ENCODE data around the gene COL18A1. TPM values are rescaled to one million over a fixed set of nuclear protein-coding genes. Genes with fewer than 3 reads are reported as not detected.

The COL18A1 gene
- total RNA-seq, 2 donors from 2014 or later, result 56.2 to 229 TPM

- no peak for DNase-seq (ENCODE audit: low spot score)
- Histone ChIP-seq H3K4me3 (no peak overlapping the region), H3K27me3 (replicated peaks; ENCODE audit: insufficient read depth) (no peaks in the 10 kb centered on the region), H3K27ac (no peak overlapping the region), H3K9me3 (no peaks in the 10 kb centered on the region), H3K4me1 (replicated peaks) (no peaks in the 10 kb centered on the region), H3K36me3 (no peaks in the 10 kb centered on the region)
- WGBS, result 80% methylated on average over 7 of the region's 7 CpGs
- TF ChIP-seq POLR2AphosphoS5 (IDR thresholded peaks at IDR 0.05) (no peak), POLR2A (IDR thresholded peaks at IDR 0.05) (no peak)
- TF ChIP-seq, protein P1, sequence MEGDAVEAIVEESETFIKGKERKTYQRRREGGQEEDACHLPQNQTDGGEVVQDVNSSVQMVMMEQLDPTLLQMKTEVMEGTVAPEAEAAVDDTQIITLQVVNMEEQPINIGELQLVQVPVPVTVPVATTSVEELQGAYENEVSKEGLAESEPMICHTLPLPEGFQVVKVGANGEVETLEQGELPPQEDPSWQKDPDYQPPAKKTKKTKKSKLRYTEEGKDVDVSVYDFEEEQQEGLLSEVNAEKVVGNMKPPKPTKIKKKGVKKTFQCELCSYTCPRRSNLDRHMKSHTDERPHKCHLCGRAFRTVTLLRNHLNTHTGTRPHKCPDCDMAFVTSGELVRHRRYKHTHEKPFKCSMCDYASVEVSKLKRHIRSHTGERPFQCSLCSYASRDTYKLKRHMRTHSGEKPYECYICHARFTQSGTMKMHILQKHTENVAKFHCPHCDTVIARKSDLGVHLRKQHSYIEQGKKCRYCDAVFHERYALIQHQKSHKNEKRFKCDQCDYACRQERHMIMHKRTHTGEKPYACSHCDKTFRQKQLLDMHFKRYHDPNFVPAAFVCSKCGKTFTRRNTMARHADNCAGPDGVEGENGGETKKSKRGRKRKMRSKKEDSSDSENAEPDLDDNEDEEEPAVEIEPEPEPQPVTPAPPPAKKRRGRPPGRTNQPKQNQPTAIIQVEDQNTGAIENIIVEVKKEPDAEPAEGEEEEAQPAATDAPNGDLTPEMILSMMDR (IDR thresholded peaks at IDR 0.05), result no peak
- intact Hi-C loops (cut with DNase I), result no loop called here
Observed at GRCh38 chr21:45372732-45373355, 32.1 kb upstream of the COL18A1 start.

DNA sequence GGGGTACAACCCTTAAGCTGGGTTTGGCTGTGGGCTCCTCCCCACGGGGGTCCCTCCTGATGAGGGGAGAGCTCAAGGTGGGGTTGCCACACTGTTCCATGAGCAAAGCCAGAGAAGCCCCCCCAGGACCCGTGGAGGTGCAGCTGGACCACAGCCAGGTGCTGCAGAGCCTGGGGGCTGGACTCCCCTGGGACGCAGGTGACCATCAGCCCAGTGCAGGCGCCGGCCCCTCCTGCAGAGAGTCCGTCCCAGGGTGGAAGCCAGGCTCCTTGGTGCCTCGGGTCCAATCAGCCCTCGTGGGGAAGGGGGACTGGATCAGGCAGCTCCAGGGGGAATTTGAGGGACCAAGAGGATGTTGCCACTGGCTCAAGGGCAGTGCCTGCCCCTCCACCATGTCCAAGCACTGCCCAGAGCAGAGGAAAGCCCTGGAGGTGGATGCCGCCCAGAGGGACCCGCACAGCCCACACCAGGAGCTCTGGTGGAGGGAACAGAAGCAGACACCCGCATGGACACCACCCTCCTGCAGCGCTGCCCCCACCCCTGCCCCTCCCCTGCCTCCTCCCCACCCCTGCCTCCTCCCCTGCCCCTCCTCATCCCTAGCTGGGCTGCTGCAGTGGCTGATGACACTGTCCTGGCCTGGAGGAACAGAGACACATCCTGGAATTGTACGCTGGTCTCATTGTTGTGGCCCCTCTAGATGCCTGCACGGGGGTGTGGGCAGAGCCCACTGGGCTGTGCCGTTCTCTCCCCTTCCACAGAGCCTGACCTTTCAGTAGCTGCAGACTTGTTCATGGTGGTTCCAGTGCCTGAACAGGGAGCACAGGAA is 30.8 kb upstream of the COL18A1 start:
- no peaks in the 10 kb centered on the region for H3K4me1 ChIP-seq (replicated peaks)
- no peak overlapping the region for H3K4me3 ChIP-seq
- DNase-seq (ENCODE audit: low spot score), result no peak
- intact Hi-C loops (cut with DNase I), result no loop called here
- 81% methylated on average over 15 of the region's 15 CpGs for WGBS
- H3K36me3 ChIP-seq, result no peaks in the 10 kb centered on the region
- H3K27me3 ChIP-seq (replicated peaks; ENCODE audit: insufficient read depth), result no peaks in the 10 kb centered on the region
- H3K27ac ChIP-seq, result no peak overlapping the region
- TF ChIP-seq, protein P1 (IDR thresholded peaks at IDR 0.05), result no peak
- TF ChIP-seq POLR2A (IDR thresholded peaks at IDR 0.05) (no peak), POLR2AphosphoS5 (IDR thresholded peaks at IDR 0.05) (no peak)
- no peaks in the 10 kb centered on the region for H3K9me3 ChIP-seq

GRCh38 chr21:45374826-45375455 is 30.0 kb upstream of the COL18A1 start:
- no peak overlapping the region for H3K4me3 ChIP-seq
- DNase-seq (ENCODE audit: low spot score), result no peak
- TF ChIP-seq, protein P1 (IDR thresholded peaks at IDR 0.05), result no peak
- no peak for TF ChIP-seq POLR2A (IDR thresholded peaks at IDR 0.05)
- no peak for TF ChIP-seq POLR2AphosphoS5 (IDR thresholded peaks at IDR 0.05)
- no peaks in the 10 kb centered on the region for H3K4me1 ChIP-seq (replicated peaks)
- H3K27ac ChIP-seq, result no peak overlapping the region
- H3K36me3 ChIP-seq, result no peaks in the 10 kb centered on the region
- WGBS, result 78% methylated on average over 15 of the region's 15 CpGs
- H3K27me3 ChIP-seq (replicated peaks; ENCODE audit: insufficient read depth), result no peaks in the 10 kb centered on the region
- intact Hi-C loops (cut with DNase I), result no loop called here
- H3K9me3 ChIP-seq, result no peaks in the 10 kb centered on the region

- Histone ChIP-seq H3K27ac (no peak overlapping the region), H3K4me1 (replicated peaks) (no peaks in the 10 kb centered on the region), H3K4me3 (no peak overlapping the region), H3K27me3 (replicated peaks; ENCODE audit: insufficient read depth) (no peaks in the 10 kb centered on the region), H3K9me3 (no peaks in the 10 kb centered on the region), H3K36me3 (no peaks in the 10 kb centered on the region)
- 98% methylated on average over 7 of the region's 7 CpGs for WGBS
- TF ChIP-seq POLR2AphosphoS5 (IDR thresholded peaks at IDR 0.05) (no peak), POLR2A (IDR thresholded peaks at IDR 0.05) (no peak)
- TF ChIP-seq, protein P1 (IDR thresholded peaks at IDR 0.05), result no peak
- DNase-seq (ENCODE audit: low spot score), result no peak
- intact Hi-C loops (cut with DNase I), result no loop called here
Observed at GRCh38 chr21:45376459-45377324, 28.3 kb upstream of the COL18A1 start.
